Fibroblast of the aortic adventitia (primary cell): ENCODE measurements around the gene BANK1. TPM values are rescaled to one million over a fixed set of nuclear protein-coding genes. Genes with fewer than 3 reads are reported as not detected.
A peak's percentile ranks its signal among the peaks of the same experiment; 100 is the strongest.
"Not testable (repeated sequence)": the region's sequence is repeated elsewhere in the genome, so short reads cannot be mapped to it uniquely, and the experiment has no call there.

Source experiments
- DNase-seq: peaks from one replicate; pipeline ENCODE4 v3.0.0-alpha.2; 2010; ENCODE audit warnings: low read depth
- H3K4me3 ChIP-seq: 2 replicates; pipeline ENCODE4 v1.5.1; 2011; ENCODE audit warnings: low read depth, mild to moderate bottlenecking, control low read depth, low read length, moderate library complexity
- total RNA-seq: library from RNA; depleted of rRNA; stranded (reverse); fragments of >200 nt; gene quantifications from 2 replicates; pipeline ENCODE4 v1.2.3, GENCODE V29; 2012; ENCODE audit warnings: low replicate concordance
- TF ChIP-seq, protein P1 (sequence below): IDR thresholded peaks from 2 replicates; pipeline ENCODE4 v1.5.1; 2011; ENCODE audit warnings: mild to moderate bottlenecking, low read length, control low read depth, inconsistent platforms; ENCODE audit not compliant: insufficient read depth

BANK1 gene
- total RNA-seq, 1 donor = 0.54 TPM

DNA sequence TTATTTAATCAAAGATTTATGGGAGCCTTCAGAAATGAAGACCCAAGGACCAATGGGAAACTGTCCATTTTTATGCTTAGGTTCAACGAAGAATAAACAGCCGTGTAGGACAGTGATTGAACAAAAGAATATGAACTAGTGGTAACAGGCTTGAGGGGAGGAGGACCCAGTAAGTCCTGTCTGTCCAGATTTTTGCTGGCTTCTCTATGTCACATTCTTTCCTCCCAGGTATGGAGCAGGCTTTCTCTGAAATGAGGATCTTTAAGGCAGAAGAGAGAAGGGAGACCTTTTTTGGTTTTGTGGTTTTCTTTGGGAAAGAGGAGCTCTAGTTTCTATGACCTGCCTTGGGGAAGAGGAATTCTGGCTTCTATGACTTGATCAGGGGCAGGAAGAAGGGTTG is 74.1 kb downstream of the BANK1 start:
- TF ChIP-seq, protein P1, sequence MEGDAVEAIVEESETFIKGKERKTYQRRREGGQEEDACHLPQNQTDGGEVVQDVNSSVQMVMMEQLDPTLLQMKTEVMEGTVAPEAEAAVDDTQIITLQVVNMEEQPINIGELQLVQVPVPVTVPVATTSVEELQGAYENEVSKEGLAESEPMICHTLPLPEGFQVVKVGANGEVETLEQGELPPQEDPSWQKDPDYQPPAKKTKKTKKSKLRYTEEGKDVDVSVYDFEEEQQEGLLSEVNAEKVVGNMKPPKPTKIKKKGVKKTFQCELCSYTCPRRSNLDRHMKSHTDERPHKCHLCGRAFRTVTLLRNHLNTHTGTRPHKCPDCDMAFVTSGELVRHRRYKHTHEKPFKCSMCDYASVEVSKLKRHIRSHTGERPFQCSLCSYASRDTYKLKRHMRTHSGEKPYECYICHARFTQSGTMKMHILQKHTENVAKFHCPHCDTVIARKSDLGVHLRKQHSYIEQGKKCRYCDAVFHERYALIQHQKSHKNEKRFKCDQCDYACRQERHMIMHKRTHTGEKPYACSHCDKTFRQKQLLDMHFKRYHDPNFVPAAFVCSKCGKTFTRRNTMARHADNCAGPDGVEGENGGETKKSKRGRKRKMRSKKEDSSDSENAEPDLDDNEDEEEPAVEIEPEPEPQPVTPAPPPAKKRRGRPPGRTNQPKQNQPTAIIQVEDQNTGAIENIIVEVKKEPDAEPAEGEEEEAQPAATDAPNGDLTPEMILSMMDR = no peak
- H3K4me3 ChIP-seq = no peak overlapping the region

DNA sequence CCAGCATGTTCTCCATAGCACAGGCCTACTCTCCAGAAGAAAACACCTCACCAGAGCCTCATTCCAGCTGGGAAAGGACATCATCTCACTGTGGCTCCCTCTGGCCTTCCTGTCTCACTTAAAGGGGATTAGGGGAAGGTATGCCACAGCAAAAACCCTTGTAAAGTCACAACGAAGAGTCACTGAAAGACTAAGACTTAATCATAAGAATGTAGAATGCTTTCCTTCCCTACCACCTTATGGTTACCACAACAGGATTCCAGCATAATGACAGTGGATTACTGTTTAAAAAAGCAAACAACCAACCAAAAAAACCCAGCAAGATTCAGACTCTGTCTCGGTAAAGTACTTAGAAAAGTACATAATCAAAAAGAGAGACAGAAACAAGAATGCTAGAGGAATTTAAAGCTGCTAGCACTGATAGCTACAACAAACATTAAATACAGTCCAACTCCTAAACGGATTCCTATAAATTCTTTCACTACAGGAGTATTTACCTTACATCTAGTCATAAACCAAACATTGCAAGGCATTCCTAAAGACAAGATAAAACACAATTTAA is 75.1 kb downstream of the BANK1 start:
- peak; percentile 13 for DNase-seq
- TF ChIP-seq, protein P1 = no peak
- no peak overlapping the region for H3K4me3 ChIP-seq

More for the DNA sequence above, 74.1 kb downstream of the BANK1 start:
- DNase-seq = no peak

DNA sequence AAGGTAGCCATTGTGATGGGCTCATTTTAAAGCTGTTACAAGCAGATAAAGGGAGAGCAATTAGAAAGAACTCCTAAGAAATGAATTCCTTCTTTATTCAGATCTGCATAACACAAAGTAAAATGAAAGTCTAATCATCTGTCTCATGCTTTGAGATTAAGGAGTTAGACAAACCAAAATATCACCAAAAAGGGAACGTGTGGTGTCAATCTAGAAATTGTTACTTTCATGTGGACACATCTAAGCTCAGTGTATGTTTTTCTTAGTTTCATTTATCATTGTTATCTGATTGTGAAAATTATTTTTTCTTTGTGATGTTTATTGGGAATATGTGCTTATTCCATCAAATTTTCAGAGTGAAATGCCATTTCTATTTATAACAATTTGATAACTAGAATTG is 80.3 kb downstream of the BANK1 start:
- H3K4me3 ChIP-seq = no peak overlapping the region
- TF ChIP-seq, protein P1 = no peak
- no peak for DNase-seq

DNA sequence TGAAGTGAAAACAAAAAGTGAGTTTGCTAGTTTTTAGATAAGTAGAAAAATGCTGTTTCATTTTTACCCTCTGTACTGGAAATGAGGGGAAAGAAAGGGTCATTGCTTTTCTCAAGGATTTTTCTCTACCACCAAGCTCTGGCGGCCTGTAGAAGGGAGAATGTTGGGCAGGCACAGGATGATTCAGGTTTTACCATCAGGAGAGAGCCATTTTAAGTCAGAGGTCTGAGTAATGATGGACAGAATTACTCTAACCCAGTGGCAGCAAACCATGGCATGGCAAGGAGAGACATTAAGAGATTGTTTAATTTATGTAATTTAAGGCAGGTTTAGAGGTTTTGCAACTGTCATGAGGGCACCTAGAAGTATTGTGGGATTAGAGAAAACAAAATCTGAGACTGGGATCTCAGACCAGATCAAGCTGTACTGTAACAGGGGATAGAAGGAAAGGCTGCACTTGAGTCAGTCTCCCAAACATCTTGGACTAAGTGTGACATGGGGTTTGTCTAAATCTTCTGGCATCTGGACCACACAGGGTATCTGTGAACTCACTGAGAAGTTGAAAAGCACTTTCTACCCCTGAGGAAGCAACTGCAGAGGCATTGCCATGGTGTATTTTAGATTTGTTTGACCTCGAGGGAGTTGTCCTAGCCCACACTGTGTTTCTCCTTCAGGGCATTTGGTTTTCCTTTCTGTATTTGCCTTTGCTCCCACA is 81.6 kb downstream of the BANK1 start:
- no peak overlapping the region for H3K4me3 ChIP-seq
- TF ChIP-seq, protein P1 = no peak
- DNase-seq = no peak

DNA sequence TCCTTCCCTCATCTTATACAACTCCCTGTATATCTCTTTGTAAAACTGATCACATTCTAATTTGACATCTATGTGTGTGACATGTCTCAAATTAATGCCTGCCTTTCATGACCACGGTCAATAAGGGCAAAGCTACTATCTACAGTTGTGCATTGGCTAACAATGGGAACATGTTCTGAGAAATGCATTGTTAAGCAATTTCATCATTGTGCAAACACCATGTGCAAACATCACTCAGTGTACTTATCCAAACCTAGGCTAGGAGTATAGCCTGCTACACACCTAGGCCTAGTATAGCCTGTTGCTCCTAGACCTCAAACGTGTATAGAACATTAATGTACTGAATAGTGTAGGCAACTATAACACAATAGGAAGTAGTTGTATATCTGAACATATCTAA is 95.0 kb downstream of the BANK1 start:
- no peak overlapping the region for H3K4me3 ChIP-seq
- no peak for DNase-seq
- TF ChIP-seq, protein P1 = no peak

DNA sequence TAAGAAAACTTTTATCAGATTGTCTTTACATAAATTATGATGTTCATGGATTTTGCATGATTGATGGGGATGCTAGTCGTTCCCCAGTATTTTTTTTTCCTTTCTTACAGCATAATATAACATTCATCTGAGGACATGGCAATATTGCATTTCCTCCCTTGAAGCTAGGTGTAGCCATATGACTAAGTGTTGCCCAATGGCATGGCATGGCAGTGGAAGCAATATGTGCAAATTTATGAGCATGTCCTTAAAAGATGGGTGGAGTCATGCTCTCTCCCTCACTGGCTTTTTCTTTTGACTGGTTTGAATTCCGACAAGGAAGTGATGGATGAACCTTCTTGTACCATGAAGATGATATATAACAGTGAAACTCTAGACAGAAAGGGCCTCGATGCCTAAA is 96.3 kb downstream of the BANK1 start:
- DNase-seq = no peak
- TF ChIP-seq, protein P1 = no peak
- no peak overlapping the region for H3K4me3 ChIP-seq

DNA sequence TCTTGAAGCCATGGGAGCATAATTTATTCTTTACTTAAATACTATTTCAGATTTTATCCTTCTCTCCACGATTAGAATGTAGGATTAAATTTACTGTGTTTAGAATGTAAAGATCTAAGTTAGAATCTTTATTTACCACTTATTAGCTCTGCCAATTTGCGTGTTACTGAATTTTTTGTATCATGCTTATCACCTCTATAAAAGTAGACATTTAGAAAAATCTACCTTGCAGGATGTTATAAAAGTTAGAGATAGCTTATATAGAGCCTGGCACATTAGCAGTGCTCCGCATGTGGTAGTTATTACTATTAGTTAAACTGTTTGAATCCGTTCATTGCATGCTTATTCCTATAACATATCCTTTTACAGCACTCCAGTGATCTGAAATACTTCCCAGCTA is 97.9 kb downstream of the BANK1 start:
- TF ChIP-seq, protein P1 = no peak
- no peak for DNase-seq
- no peak overlapping the region for H3K4me3 ChIP-seq

DNA sequence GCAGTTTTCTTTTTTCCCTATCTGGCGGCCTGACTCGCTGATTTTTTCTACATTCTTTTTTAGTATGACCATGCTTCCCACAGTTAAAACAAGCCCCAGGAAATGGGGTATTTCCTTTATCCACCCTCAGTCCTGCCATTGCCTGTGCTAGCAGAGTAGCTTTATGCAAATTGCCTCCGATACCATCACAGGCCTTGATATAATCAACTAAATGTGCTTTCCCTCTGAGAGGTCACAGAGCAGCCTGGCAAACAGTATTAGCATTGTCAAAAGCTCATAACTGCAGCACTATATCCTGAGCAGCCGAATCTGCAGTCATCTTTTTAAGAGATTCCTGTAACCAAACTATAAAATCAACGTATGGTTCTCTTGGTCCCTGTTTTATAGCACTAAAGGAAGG is 115.0 kb downstream of the BANK1 start:
- DNase-seq = not testable (repeated sequence)

More for the DNA sequence above, 115.0 kb downstream of the BANK1 start:
- H3K4me3 ChIP-seq = not testable (repeated sequence)
